ENCODE measurements around the gene CPXM2. TPM values are rescaled to one million over a fixed set of nuclear protein-coding genes. Genes with fewer than 3 reads are reported as not detected.

The CPXM2 gene
- total and polyA plus RNA-seq, 10 of the 15 experiments (the other 5 are each of a cell fraction or from before 2014, with no cell fraction given) = 0.08 to 1.1 (median 0.58) TPM

DNA sequence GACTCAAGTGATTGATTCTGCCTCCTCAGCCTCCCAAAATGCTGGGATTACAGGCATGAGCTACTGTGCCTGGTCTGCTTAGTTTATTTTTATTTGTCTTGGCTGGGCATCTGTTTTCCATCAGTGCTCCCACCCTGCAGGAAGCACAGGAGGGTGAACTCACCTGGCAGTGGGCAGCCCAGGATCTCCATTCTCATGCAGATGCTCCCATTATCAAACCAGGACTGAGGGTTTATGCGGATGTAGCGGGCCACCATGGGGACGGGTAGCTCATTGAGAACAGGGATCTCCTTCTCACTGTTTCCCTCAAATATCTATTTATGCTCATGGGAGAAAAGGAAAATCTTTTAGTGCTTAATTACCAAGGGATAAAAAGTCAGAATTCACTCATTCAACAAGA lies 93.8 kb downstream of the CPXM2 start:
- in situ Hi-C loops (cut with MboI) = no loop called here
- ChIA-PET SMC1A (ENCODE audit: uncharacterized antibody, unreplicated experiment) (interaction anchor here (0.7 to 1.4 kb wide), 3 partner anchors 9 to 69 kb away, joined by 3 to 4 read pairs (median 3); no protein-coding TSS in a partner anchor), POLR2A (no interaction called here), CTCF (no interaction called here), RAD21 (ENCODE audit: unreplicated experiment) (no interaction called here)
- Histone ChIP-seq H3K79me2 (ENCODE audit: control insufficient read depth, insufficient read depth, low read length) (no peaks in the 10 kb centered on the region), H2AFZ (ENCODE audit: control insufficient read depth, low read depth, low read length) (no peak overlapping the region), H3K9ac (ENCODE audit: control insufficient read depth, insufficient read depth, low read length) (no peak overlapping the region), H3K36me3 (ENCODE audit: control insufficient read depth in 2 of 2, insufficient read depth in 2 of 2, low read length in 1 of 2) (no peaks in the 10 kb centered on the region), H3K4me2 (ENCODE audit: control insufficient read depth, insufficient read depth) (no peak overlapping the region), H3K4me3 (no peak overlapping the region), H4K20me1 (ENCODE audit: control insufficient read depth, insufficient read depth) (no peaks in the 10 kb centered on the region), H3K27ac (ENCODE audit: control insufficient read depth, insufficient read depth) (no peak overlapping the region), H3K9me3 (replicated peaks; ENCODE audit: control insufficient read depth, insufficient read depth, low read length) (no peaks in the 10 kb centered on the region), H3K4me1 (ENCODE audit: control insufficient read depth, insufficient read depth, low read length) (no peaks in the 10 kb centered on the region), H3K27me3 (replicated peaks in 1 of 2; ENCODE audit: control insufficient read depth in 2 of 2, insufficient read depth in 2 of 2, low read length in 1 of 2) (peaks cover 0 to 4% of the 10 kb centered on the region in 2 experiments; a peak in 1 of 4 replicates)
- 46% methylated on average over 3 of the region's 3 CpGs for WGBS (ENCODE audit: insufficient coverage, insufficient replicate concordance, low lambda C conversion rate, missing lambda C conversion rate)
- ATAC-seq = no peak
- no peak for DNase-seq (ENCODE audit: low read depth, low spot score)
- TF ChIP-seq, protein P1, sequence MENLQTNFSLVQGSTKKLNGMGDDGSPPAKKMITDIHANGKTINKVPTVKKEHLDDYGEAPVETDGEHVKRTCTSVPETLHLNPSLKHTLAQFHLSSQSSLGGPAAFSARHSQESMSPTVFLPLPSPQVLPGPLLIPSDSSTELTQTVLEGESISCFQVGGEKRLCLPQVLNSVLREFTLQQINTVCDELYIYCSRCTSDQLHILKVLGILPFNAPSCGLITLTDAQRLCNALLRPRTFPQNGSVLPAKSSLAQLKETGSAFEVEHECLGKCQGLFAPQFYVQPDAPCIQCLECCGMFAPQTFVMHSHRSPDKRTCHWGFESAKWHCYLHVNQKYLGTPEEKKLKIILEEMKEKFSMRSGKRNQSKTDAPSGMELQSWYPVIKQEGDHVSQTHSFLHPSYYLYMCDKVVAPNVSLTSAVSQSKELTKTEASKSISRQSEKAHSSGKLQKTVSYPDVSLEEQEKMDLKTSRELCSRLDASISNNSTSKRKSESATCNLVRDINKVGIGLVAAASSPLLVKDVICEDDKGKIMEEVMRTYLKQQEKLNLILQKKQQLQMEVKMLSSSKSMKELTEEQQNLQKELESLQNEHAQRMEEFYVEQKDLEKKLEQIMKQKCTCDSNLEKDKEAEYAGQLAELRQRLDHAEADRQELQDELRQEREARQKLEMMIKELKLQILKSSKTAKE (IDR thresholded peaks at IDR 0.05; ENCODE audit: low read depth, poor library complexity, severe bottlenecking) = no peak
- TF ChIP-seq MYC (IDR thresholded peaks at IDR 0.05; ENCODE audit: insufficient read depth, insufficient read length, insufficient replicate concordance, low read length, severe bottlenecking) (no peak), POLR2AphosphoS5 (IDR thresholded peaks at IDR 0.05; ENCODE audit: low read length) (no peak), ASH2L (IDR thresholded peaks at IDR 0.05; ENCODE audit: borderline replicate concordance, low read depth) (no peak), ZNF274 (IDR thresholded peaks at IDR 0.05; ENCODE audit: insufficient read depth, insufficient read length) (no peak), SMARCA5 (IDR thresholded peaks at IDR 0.05) (no peak), YY1 (IDR thresholded peaks at IDR 0.05; ENCODE audit: low read depth, low read length) (no peak), NBN (IDR thresholded peaks at IDR 0.05) (no peak), ZNF622 (IDR thresholded peaks at IDR 0.05) (no peak), RB1 (IDR thresholded peaks at IDR 0.05; ENCODE audit: borderline replicate concordance) (no peak), ZNF217 (IDR thresholded peaks at IDR 0.05) (no peak), RELA (IDR thresholded peaks at IDR 0.05; ENCODE audit: borderline replicate concordance, partially characterized antibody) (no peak), JUND (IDR thresholded peaks at IDR 0.05; ENCODE audit: low read depth, low read length) (no peak), WRNIP1 (IDR thresholded peaks at IDR 0.05; ENCODE audit: borderline replicate concordance, low read depth, low read length) (no peak)
- TF ChIP-seq, protein P2, sequence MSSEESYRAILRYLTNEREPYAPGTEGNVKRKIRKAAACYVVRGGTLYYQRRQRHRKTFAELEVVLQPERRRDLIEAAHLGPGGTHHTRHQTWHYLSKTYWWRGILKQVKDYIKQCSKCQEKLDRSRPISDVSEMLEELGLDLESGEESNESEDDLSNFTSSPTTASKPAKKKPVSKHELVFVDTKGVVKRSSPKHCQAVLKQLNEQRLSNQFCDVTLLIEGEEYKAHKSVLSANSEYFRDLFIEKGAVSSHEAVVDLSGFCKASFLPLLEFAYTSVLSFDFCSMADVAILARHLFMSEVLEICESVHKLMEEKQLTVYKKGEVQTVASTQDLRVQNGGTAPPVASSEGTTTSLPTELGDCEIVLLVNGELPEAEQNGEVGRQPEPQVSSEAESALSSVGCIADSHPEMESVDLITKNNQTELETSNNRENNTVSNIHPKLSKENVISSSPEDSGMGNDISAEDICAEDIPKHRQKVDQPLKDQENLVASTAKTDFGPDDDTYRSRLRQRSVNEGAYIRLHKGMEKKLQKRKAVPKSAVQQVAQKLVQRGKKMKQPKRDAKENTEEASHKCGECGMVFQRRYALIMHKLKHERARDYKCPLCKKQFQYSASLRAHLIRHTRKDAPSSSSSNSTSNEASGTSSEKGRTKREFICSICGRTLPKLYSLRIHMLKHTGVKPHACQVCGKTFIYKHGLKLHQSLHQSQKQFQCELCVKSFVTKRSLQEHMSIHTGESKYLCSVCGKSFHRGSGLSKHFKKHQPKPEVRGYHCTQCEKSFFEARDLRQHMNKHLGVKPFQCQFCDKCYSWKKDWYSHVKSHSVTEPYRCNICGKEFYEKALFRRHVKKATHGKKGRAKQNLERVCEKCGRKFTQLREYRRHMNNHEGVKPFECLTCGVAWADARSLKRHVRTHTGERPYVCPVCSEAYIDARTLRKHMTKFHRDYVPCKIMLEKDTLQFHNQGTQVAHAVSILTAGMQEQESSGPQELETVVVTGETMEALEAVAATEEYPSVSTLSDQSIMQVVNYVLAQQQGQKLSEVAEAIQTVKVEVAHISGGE (CRISPR knock-in tag; IDR thresholded peaks at IDR 0.05) = no peak
- TF ChIP-seq, protein P3, sequence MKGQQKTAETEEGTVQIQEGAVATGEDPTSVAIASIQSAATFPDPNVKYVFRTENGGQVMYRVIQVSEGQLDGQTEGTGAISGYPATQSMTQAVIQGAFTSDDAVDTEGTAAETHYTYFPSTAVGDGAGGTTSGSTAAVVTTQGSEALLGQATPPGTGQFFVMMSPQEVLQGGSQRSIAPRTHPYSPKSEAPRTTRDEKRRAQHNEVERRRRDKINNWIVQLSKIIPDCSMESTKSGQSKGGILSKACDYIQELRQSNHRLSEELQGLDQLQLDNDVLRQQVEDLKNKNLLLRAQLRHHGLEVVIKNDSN (IDR thresholded peaks at IDR 0.05; ENCODE audit: borderline replicate concordance, extremely low read length, insufficient read depth, low read depth, low read length) = no peak
- intact Hi-C loops (cut with micrococcal nuclease; ENCODE audit: unreplicated experiment) = no loop called here
- FAIRE-seq = no peak
- no TSS peak for BruUV-seq (replicated peaks)
